Measurements from ENCODE around the gene TRPM4.
"Not testable (repeated sequence)": the region's sequence is repeated elsewhere in the genome, so short reads cannot be mapped to it uniquely, and the experiment has no call there.

Gene TRPM4

GRCh38 chr19:49157445-49158224 lies at the start of gene TRPM4:
Gene TRPM4, plus strand, starts transcription at chr19:49157792. Its CDS starts 75 bp downstream, at chr19:49157867.
- DNase-seq: peak; percentile 57

GRCh38 chr19:49109051-49109450 lies 48.5 kb upstream of the TRPM4 start:
- no peak for DNase-seq

GRCh38 chr19:49109569-49110233 lies 47.9 kb upstream of the TRPM4 start:
- DNase-seq: no peak

- no peak for DNase-seq
These were observed 47.0 kb upstream of the TRPM4 start for GRCh38 chr19:49110567-49110966.

GRCh38 chr19:49111218-49111998 lies 46.2 kb upstream of the TRPM4 start:
- DNase-seq: no peak

DNA sequence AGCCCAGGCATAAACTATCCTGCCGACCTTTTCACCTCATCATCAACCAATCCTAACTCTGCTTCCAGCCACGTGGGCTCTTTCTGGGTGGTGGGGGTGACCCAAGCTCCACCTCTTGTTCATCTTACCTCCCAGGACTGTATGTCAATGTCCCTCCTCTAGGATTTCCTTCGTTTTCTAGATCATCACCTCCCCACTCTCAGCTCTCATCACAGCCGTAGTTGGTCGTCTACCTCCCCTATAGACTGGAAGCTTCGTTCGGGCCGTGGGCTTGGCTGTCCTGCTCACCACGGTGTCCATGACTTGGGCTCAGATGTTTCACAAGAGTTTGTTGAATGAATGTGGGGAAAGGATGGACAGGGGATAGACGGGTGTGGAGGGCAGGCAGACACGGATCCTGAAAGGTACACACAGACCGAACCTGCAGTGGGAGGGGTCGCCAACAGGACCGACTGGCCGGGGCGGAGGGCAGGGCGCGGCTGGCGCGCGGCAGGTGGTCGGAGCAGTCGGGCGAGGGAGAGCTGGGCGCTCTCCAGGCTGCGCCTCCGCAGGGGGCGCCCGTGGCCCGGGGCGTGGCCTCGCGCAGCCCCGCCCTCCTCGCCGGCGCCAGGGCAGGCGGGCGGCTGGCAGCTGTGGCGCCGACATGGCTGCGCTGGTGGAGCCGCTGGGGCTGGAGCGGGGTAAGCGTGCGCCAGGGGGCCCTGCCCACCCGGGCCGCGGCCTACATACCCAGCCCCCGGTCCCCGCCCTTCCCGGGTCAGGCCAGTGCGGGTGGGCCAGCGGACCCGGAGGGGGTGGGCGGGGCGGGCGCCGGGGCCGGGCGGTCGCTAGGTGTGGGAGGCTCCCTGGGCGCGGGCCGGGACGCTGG lies 43.6 kb upstream of the TRPM4 start, which contains the start of gene LIN7B:
Gene LIN7B (plus strand): TSS at position 609 of the 868 bp plus-strand sequence. CDS start 35 bp downstream, at position 644.
- DNase-seq: peak; percentile 80

- DNase-seq: peak; percentile 61
These were observed 42.8 kb upstream of the TRPM4 start for GRCh38 chr19:49114630-49115363.

DNA sequence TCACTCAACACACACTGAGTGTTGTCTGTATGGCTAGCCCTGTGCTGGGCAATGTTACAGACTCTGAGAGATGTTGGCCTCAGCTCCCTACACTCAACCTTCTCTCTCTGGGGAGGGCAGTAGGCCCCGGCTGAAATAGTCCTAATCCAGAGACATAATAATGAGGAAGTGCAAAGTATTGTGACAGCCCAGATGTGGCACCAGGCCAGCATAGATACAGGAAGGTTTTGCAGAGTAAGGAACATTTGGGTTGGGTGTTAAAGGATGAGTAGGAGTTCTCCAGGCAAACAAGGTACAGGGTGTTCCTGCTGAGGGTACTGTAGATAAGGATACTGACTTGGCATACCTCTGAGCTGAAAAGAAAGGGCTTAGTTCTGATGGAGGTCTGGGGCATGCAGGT lies 41.0 kb upstream of the TRPM4 start:
- DNase-seq: no peak

DNA sequence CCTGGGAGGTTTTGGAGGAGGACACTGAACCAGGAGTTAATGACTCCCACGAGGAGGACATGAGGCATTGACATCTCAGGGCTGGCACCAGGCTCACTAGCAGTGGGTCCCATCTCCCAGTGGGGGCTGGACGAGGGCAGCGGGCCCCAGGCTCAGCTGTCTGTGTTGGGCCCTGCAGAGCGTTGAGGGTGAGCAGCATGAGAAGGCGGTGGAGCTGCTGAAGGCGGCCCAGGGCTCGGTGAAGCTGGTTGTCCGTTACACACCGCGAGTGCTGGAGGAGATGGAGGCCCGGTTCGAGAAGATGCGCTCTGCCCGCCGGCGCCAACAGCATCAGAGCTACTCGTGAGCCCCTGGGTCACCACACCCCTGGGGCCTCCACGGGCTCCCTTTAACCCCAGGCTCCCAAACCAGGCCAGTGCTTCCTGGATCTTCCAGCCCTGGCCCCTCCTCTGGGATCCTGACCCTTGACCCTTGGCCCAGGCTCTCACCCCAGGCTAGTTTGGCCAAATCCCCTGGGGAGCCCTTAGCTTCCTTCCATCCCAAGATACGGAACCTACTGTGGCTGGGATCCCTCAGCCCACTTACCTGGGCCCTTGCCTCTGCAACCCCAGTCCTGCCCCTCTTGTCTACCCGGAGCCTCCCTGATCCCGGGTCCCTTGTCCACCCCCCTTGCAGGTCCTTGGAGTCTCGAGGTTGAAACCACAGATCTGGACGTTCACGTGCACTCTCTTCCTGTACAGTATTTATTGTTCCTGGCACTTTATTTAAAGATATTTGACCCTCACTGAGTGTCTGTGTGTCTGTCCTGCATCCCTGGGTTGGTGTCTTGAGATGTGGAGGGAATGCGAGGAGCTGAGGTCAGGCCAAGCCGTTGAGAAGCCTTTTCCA lies 39.7 kb upstream of the TRPM4 start:
- DNase-seq: no peak

DNA sequence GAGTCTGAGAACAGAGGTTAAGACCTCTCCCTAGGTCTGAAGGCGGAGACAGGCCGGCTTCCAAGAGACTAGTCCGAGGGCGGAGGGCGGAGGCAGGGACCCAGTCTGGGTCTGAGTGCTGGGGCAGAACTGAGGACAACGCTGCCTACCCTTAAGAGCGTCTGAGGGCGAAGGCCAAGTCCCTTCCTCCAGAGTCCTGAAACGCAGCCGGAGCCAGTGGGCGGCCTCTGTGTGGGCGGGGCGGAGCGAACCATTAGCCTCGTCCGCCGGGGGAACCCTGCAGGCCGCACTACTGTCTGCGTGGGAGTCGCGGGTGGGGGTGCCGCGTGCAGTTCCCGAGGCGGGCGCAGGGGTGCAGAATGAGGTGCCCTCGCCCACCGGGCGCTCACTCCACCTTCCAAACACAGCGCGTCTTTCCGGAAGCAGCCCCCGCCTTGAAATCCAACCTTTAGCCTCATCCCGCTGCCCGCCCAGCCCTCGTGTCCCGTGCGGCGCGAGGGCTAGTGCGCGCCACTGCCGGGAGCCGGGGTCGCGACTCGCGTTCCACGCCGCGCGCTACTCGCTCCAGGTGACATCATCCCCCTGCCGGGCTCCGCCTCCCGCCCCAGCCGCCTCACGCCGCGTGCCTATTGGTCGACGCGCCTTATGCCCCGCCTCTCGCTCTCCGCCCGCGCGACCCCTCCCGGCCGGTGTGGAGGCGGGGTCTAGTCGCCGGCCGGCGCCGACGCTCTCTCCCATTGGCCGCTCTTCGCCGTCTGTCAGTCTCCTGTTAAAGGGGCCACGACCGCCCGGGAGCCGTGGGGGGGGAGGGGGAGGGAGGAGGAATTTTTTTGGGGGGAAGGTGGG lies 38.8 kb upstream of the TRPM4 start, which contains the start of gene C19orf73:
Gene C19orf73 (minus strand): TSS at position 579 of the 846 bp plus-strand sequence. CDS start 121 bp downstream, at position 458.
- peak; percentile 97 for DNase-seq

- no peak for DNase-seq
These were observed 37.9 kb upstream of the TRPM4 start, which contains the start of gene PPFIA3 for GRCh38 chr19:49119411-49120324. Gene PPFIA3, plus strand, starts transcription at chr19:49119544. Its CDS starts 8,330 bp downstream, at chr19:49127874.

GRCh38 chr19:49120325-49120683 lies 37.3 kb upstream of the TRPM4 start:
- no peak for DNase-seq

DNA sequence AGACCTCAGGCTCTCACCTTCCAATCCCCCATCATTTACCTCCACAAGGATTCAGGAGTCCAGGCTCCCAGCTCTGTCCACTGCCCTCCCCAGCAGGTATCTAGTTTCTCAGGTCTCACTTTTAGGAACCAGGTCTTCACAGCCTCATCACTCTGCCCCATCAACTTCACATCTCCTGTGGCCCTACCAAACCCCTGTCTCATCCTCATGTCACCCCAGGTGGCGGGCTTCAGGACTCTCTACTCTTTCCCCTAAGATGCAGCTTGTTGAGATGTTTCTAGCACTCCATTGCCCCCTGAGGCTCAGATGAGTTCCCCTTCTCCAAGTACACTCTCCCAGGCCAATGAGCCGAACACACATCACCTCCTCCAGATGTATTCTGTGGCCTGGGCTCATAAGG lies 36.7 kb upstream of the TRPM4 start:
- DNase-seq: no peak

GRCh38 chr19:49121841-49122240 lies 35.8 kb upstream of the TRPM4 start:
- not testable (repeated sequence) for DNase-seq

DNA sequence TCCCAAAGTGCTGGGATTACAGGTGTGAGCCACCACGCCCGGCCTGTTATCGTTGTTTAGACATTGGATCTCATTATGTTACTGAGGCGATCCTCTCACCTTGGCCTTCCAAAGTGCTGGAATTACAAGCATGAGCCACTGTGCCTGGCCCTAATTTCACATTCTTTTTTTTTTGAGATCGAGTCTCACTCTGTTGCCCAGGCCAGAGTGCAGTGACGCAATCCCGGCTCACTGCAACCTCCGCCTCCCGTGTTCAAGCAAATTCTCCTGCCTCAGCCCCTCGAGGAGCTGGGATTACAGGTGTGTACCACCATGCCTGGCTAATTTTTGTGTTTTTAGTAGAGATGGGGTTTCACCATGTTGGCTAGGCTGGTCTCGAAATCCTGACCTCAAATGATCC lies 34.3 kb upstream of the TRPM4 start:
- DNase-seq: not testable (repeated sequence)

DNA sequence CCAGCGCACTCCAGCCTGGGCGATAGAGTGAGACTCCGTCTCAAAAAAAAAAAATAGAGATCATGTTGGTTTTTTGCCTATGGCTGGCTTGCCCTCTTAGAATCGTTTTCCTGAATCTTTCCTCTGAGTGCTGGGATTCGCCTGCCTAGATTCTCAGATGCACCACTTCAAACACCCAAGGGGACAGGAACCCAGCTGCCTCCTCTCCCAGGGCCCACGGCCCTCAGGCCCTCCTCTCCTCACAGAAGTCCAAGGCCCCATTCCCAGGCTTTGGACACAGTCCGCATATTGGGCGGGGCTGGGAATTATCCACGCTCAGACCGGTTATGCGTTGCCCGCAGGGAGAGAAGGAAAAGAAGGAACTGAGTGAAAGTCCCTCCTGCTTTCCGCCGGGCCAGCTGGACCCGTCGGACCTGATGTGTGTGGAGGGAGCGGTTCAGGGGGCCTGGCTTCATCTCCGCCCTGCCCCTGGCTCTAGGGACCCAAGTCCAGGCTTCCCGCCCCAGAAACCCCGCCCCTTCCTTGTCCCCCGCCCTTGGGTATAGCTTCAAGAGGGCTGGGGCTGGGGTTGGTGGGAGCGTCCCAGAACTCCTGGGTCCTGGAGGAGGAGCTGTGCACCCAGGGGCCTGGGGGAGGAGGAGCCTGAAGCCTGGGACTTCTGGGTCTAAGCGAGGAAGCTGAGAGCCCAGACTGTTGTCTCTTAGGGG lies 32.4 kb upstream of the TRPM4 start:
- no peak for DNase-seq

DNA sequence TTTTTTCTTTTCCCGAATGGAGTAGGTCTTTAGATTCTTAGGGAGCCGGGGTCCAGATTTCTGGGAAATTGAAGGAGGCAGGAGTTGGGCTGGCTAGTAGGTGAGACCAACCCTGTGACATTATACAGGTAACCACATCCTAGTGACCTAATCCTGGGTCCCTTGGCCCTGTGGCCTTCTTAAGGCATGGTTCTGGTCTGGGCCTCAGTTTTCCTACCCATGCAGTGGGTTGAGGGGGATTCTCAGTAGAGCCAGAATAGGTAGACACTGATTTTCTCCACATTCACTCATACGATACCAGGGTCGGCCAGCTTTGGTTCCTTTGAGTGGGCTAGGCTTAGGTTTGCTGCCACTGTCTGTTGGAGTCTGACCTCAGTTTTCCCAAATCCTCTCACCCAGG lies 31.0 kb upstream of the TRPM4 start:
- no peak for DNase-seq

DNA sequence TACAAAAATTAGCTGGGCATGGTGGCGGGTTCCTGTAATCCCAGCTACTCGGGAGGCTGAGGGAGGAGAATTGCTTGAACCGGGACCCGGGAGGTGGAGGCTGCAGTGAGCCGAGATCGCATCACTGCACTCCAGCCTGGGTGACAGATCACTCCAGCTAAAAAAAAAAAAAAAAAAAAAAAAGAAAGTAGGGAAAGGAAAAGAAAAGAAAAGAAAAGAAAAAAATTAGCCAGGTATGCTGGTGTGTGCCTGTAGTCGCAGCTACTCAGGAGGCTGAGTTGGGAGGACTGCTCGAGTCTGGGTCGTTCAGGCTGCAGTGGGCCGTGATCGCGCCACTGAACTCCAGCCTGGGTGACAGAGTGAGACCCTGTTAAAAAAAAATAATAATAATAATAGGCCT lies 30.4 kb upstream of the TRPM4 start:
- not testable (repeated sequence) for DNase-seq

All from activated CD4-positive, alpha-beta T cell treated with anti-CD3 and anti-CD28 coated beads, Interleukin-10, Interleukin-2, amounts not matched to agents 100 ng/mL and 50 ng/mL, durations not matched to agents 16 hours and 8 hours (primary cell).